CD4-positive, alpha-beta T cell treated with Interleukin-21 for 1 hour (primary cell): Measurements from ENCODE around the gene RAD21L1.

Source experiments
- DNase-seq: peaks from one replicate; pipeline ENCODE4 v3.0.0-alpha.2; 2020

Gene RAD21L1

DNA sequence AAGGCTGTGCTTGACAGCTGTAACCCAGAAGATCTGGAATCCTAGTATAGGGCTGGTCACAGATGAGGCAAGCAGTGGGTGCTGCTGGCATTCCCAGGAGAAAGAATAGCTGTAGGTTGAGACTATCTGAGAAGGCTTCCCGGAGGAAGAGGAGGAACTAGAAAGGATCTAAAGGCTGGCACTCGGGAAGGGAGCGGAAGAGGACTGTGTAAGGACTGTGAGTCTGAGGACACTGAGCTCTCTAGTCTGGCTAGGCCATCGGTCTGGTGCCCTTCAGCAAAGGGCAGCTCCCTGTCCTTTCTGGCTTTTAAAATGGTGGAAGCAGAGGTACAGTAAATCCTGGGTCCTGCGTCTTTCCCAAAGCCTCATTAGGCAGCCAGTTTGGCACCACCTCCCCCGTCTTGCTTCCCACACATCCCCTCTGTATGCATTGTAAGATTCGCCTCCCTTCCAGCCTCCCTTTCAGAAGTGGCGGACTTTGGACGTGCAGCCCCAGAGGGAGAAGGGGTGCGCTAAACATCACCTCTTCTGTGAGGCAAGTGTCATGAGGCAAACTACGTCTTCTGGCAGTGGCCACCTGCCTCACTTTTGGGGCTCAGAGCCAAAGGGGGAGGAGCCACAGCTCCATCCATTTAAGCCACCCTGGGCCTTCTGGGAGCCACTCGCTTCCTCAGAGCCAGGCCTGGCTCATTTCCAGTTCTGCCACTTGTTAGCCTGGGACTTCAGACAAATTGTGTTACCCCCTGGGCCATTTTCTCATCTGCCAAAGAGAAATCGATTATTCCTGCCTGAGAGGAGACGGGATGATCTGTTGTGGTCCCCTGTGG is 48.9 kb downstream of the RAD21L1 start:
- DNase-seq: no peak

DNA sequence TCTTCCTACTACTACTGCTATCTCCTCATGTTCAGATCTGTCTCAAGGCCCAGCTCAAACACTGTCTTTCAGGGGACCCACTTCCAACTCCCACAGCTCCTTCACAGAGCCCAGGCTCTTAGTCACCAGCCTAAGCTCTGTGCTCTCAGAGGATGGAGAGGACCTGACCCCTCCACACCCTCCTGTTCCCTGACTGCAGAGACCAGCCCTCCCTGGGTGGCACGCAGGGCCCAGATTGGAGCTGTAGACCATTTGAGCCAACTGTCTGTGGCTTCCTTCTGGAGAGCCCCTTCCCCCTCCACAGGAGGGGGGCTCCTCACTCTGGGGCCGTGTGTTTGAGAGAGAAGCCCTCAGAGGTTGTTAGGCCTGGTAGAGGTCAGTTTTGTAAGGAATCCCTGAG is 50.1 kb downstream of the RAD21L1 start:
- DNase-seq: no peak

- DNase-seq: no peak
Observed at GRCh38 chr20:1277529-1278322, 51.9 kb downstream of the RAD21L1 start.

- DNase-seq: no peak
Observed at GRCh38 chr20:1278993-1279392, 53.1 kb downstream of the RAD21L1 start.

GRCh38 chr20:1280195-1281102 is 54.6 kb downstream of the RAD21L1 start:
- no peak for DNase-seq

DNA sequence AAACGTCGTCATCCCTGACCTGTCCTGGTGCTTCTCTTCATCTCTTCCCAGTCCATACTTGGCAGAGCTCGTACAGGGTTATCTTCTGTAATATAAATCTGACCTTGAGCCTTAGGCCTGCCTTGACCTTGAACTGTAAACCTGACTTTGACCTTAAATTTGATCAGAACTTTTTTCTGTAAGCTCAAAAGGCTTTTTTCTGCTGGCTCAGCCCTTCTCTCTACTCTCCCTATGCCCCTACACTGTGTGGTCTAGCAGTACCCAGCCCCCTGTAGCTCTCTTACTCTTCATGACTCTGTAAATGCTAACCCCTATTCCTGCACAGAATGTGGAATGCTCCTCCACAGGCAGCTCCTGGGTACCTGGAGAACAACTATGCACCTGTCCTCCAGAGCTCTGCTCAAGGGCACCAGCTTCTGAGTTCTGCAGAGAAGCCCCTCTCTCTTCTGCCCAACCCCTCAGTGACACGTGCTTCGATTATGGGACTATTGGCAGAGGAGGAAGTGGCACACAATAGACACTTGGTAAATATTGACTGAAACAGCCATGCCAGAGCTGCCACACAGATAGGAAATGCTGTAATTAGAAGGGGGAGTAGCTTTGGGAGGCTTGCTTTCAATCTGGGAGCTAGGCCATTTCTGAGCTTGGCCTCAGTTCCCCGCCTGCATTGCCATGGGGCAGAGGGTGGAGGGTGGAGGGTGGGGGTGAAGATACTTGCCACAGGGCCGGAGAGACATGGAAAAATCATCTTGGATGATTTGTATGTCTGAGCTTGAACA is 55.6 kb downstream of the RAD21L1 start:
- no peak for DNase-seq

DNA sequence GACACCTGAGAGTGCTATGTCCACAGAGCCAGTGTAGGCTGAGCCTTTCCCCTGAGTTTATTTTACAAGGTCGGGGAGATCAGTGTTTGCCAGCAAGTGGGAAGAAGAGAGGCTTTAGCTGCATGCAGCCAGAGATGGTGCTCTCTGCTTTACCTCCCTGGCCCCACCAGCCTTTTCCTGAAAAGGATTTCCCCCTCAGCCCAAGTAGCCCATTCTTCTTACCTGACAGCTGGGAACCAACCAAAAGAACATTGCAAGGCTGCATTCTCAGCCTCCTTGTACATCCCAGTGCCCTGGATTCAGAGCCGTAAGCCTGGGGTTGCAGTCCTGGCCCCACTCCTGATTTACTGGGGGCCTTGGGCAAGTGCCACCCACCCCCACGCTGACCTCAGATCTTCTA is 57.1 kb downstream of the RAD21L1 start:
- no peak for DNase-seq

DNA sequence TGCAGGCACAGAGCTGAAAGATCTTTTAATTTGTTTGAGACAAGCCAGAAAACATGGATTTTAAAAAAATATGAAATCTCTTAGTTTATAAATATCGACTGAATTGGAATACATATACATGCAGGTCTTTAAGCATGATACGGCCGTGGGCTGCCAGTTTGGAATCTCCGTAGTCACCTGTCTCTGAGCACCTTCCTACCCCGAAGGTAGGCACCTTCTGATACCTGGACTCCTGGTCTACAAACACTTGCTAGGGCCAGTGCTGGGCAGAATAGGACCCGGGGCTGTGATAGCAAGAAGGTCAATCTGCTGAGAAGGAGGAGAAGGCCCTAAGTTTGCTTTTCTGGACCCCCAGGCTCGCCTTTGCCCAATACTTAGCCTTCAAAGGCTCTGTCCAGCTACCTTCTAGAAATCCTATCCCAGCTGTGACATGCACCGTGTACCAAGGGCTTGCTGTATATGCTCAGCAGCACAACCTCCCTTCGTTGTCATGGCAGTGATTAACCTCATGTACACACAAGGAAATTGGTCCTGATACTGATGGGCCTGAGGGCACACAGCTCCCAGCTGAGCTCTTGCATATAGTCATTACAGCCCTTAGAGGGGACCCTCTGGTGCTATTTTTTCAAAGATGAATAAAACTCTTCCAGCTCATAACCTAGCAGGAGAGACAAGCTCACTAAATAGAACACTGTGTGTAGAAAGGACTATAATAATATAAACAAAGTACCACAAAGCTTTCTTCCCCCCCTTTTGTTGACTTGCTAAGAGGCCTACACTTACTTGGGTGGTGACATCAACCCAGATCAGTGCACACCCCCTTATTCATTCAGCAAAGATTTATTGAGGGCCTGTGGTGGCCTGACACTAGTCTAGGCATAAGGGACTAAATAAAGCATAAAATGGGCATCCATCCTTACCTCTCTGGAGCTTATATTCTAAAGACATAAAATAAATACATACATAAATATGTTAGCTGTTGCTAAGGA is 58.0 kb downstream of the RAD21L1 start:
- DNase-seq: no peak

DNA sequence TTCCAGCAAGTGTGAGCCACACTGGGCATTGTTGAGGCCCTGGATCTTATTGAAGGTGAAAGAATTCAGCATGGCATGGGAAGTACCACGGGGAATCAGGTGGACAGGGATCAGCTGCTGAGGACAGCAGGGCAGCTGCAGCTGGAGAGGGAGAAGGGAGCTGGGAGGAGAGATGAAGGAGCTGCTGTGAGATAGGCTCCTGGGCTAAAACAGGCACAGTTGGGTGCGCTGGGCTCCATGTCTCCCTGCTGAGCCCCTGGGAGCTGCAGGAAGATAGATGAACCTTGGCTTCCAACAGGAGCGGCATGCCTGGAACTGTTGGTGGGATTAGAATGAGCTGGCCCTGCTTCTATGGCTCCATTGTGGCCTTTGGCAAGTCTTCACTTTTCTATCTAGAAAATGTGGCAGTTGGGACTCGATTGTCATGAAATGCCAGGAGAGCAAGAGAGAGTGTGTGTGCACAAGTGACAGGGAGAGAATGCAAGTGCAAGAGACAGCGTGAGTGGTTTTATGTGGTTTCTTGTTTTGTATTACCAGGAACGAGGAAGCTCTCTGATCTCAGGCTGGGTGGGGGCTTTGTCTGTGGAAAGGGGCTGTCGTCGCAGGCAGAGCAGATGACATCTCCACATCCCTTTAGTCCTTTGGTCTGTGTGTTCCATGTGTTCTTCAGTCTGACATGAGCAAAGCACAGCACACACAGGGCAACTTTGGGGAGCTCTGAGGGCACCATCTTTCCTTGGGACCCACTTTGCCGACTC is 60.6 kb downstream of the RAD21L1 start:
- peak; percentile 17 for DNase-seq

DNA sequence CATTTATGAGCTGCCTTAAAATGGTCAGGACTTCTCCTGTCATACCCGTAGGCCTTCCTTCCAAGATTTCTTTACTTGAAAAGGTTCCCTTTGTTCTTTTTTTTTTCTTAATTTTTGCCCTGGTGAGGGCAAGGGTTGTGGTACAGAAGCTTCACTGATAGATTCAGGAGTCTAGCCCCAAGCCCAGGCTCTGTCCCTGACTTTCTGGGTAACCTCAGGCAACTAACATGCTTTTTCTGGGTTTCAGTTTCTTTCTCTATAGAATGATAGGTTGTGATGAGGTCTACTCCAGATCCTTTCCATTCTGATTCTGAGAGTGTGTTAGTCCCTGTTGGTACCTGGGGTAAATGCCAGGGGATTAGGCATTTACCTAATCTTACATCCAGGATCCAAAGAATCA is 61.5 kb downstream of the RAD21L1 start:
- DNase-seq: no peak

- DNase-seq: no peak
Observed at GRCh38 chr20:1287787-1288569, 62.1 kb downstream of the RAD21L1 start.

GRCh38 chr20:1291191-1291741 is 65.4 kb downstream of the RAD21L1 start:
- no peak for DNase-seq

DNA sequence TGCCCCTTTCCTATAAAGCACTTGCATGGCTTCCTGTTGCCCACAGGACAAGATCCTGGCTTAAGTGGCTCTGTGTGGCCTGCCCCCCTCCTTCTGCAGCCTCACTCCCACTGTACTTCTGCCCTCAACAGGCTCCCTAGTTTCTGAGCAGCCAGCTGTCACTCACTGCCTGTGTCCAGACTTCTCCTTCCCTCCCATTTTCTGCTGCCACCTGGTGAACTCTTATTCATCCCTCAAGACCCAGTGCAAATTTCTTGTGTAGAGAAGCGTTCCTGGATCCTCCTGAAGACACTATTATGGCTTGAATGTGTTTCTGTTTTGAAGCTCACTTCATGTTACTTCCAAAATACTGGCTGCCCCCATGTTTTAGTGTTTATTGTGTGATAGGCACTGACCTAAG is 66.8 kb downstream of the RAD21L1 start:
- DNase-seq: no peak

GRCh38 chr20:1293641-1294379 is 68.0 kb downstream of the RAD21L1 start:
- DNase-seq: no peak

- no peak for DNase-seq
Observed at GRCh38 chr20:1294497-1294896, 68.7 kb downstream of the RAD21L1 start.

DNA sequence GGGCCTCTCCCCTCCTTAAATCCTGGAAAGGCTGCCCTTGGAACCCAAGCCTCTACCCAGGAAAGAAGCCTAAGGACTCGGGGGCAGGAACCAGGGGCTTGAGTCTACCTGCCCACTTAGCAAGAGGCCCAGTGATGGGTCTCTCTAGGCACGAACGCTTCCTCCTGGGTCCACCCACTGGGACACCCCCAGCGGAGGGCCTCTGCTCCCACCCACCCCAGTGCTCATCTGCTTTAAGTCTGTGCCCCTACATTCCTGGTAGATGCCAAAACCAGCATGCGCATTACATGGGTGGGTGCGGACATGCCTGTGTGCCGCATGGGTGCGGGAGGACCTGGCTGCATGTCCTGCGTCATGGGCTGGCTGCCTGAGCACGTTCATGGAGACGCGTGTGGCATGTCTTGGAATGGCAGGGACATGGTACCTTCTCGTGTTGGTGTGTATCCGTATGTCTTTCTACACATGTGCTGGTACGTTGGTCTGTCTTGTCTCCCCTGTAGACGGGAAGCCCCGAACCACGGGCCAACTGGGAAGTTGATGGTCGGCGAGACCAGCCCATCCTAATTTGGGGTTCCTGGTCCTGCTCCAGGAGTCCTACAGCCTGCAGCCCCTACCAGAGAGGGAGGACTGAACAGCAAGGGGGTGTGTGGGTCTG is 69.6 kb downstream of the RAD21L1 start:
- DNase-seq: no peak

DNA sequence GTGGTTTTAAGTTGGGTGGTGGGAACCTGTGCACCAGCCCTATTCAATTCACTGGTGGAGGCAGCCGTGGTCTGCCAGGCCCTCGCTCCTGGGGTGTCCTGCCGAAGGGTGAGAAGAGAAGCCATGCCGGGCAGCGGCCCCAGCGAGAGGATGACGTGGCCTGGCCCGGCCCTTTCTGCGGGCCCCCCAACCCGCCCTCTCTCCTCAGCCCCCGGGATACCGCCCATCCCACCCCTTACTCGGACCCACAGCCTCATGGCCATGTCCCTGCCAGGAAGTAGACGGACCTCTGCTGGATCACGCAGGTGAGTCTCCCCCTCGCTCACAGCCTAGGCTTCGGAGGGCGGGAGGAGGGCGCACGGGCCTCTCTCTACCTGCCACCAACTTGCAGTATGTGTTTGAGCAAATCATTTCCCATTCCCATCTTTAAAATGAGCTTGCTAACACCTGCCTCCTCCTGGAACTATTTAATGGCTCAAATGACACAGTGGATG is 70.3 kb downstream of the RAD21L1 start:
- no peak for DNase-seq

GRCh38 chr20:1296922-1297321 is 71.1 kb downstream of the RAD21L1 start:
- DNase-seq: no peak
